H1 (cell line): ENCODE results near the gene GYPC.

Experiments
- CHD2 ChIP-seq: IDR thresholded peaks from 2 replicates; pipeline ENCODE4 v1.6.1; 2012; ENCODE audit warnings: low read length, improper control_type of control experiment
- CTCF ChIP-seq, 3 experiments: IDR thresholded peaks; 1 replicate in 2 of 3; 2 replicates in 1 of 3; pipeline versions ENCODE4 v1.5.1 to v1.6.1; 2011; ENCODE audit warnings: low read length in 3 of 3, mild to moderate bottlenecking in 3 of 3, inconsistent platforms in 2 of 3, low read depth in 1 of 3, moderate library complexity in 1 of 3; ENCODE audit not compliant: insufficient read depth in 1 of 3; ENCODE audit errors: control extremely low read depth in 1 of 3
- EGR1 ChIP-seq: IDR thresholded peaks from 2 replicates; pipeline ENCODE4 v1.6.1; 2011; ENCODE audit warnings: low read depth, low read length, borderline replicate concordance
- EP300 ChIP-seq, 2 experiments: IDR thresholded peaks; 1 replicate in 1 of 2; 2 replicates in 1 of 2; pipeline ENCODE4 v1.6.1; 2011 to 2012; ENCODE audit warnings: low read depth in 2 of 2, low read length in 2 of 2, mild to moderate bottlenecking in 2 of 2, borderline replicate concordance in 1 of 2, inconsistent platforms in 1 of 2, moderate library complexity in 1 of 2
- JUND ChIP-seq: IDR thresholded peaks from 2 replicates; pipeline ENCODE4 v1.6.1; 2011; ENCODE audit warnings: mild to moderate bottlenecking, improper control_type of control experiment, low read length
- MAFK ChIP-seq: IDR thresholded peaks from 2 replicates; pipeline ENCODE4 v1.6.1; 2012; ENCODE audit warnings: low read depth, mild to moderate bottlenecking, improper control_type of control experiment, low read length
- POLR2A ChIP-seq, 2 experiments: IDR thresholded peaks; 1 replicate in 1 of 2; 2 replicates in 1 of 2; pipeline ENCODE4 v1.6.1; 2011; ENCODE audit warnings: low read depth in 2 of 2, low read length in 2 of 2, mild to moderate bottlenecking in 2 of 2; ENCODE audit errors: control extremely low read depth in 1 of 2
- POLR2AphosphoS5 ChIP-seq: IDR thresholded peaks from 2 replicates; pipeline ENCODE4 v1.6.1; 2011; ENCODE audit warnings: low read depth, low read length
- RXRA ChIP-seq: IDR thresholded peaks from 2 replicates; pipeline ENCODE4 v1.6.1; 2011; ENCODE audit warnings: low read depth, mild to moderate bottlenecking, low read length, moderate library complexity; ENCODE audit not compliant: insufficient read depth
- TCF12 ChIP-seq: IDR thresholded peaks from 2 replicates; pipeline ENCODE4 v1.6.1; 2011; ENCODE audit warnings: low read depth, mild to moderate bottlenecking, low read length
- ZNF274 ChIP-seq: IDR thresholded peaks from 2 replicates; pipeline ENCODE4 v1.7.0; 2012; ENCODE audit warnings: low read length, borderline replicate concordance; ENCODE audit errors: extremely low read depth
- TF ChIP-seq, protein P1 (sequence below): IDR thresholded peaks from 2 replicates; pipeline ENCODE4 v1.6.1; 2011; ENCODE audit warnings: low read length, improper control_type of control experiment

DNA sequence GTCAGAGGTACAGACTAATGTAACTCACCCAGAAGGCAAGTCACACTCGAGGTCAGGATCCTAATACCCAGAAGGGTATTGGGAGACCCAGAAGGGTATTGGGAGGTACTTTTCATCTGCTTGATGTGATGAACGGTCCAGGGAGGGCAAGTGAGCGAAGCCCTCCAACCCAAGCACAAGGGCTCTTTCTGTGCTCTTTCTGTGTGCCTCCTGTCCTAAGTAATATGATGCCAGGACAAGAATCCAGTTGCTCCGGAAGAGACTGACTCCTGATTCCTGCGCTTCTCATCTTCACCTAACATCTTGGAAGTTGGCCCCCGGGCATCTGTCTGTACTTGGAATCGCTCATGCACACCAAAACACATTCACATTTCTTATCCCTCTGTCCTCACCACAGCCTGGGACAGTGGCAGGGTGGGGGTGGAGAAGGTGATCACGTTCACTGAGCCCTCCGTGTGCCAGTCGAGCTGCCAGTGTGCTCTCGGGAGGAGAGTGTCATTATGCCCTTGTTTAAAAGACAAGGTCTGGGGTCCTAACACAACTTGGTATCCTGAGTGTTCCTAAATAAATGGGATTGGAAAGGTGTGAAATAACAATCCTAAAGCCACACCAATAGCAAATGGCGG is 17.1 kb downstream of the GYPC start:
- TF ChIP-seq MAFK (no peak), CTCF (IDR thresholded peaks at IDR 0.05; ENCODE audit: control extremely low read depth in 1 of 3, insufficient read depth in 1 of 3, low read depth in 1 of 3, low read length in 3 of 3) (no peak), EP300 (IDR thresholded peaks at IDR 0.05; ENCODE audit: borderline replicate concordance in 1 of 2, low read depth in 2 of 2, low read length in 2 of 2) (no peak), EGR1 (no peak), ZNF274 (no peak), TCF12 (no peak), POLR2AphosphoS5 (no peak), CHD2 (no peak), JUND (no peak), POLR2A (IDR thresholded peaks at IDR 0.05; ENCODE audit: control extremely low read depth in 1 of 2, low read depth in 2 of 2, low read length in 2 of 2) (no peak), RXRA (no peak)
- TF ChIP-seq, protein P1, sequence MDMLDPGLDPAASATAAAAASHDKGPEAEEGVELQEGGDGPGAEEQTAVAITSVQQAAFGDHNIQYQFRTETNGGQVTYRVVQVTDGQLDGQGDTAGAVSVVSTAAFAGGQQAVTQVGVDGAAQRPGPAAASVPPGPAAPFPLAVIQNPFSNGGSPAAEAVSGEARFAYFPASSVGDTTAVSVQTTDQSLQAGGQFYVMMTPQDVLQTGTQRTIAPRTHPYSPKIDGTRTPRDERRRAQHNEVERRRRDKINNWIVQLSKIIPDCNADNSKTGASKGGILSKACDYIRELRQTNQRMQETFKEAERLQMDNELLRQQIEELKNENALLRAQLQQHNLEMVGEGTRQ, result no peak
